Ovary (tissue), 3 donors: Measurements from ENCODE around the gene MKNK2.

Experiments
- POLR2A ChIP-seq: fragments of 450-650 bp; IDR thresholded peaks from one replicate; pipeline ENCODE4 v1.6.1; 2017; ENCODE audit warnings: antibody characterized with exemption, mild to moderate bottlenecking, moderate library complexity
- TF ChIP-seq, protein P1 (sequence below), 3 donors: fragments of 450-650 bp in 2 of 3; fragments of 200-600 bp in 1 of 3; IDR thresholded peaks; one replicate each; pipeline versions ENCODE4 v1.5.1 to v1.8.0; 2016 to 2022; ENCODE audit warnings: antibody characterized with exemption in 3 of 3, mild to moderate bottlenecking in 1 of 3
- donor health status: DM: no; HTN: no; CAD: no.

DNA sequence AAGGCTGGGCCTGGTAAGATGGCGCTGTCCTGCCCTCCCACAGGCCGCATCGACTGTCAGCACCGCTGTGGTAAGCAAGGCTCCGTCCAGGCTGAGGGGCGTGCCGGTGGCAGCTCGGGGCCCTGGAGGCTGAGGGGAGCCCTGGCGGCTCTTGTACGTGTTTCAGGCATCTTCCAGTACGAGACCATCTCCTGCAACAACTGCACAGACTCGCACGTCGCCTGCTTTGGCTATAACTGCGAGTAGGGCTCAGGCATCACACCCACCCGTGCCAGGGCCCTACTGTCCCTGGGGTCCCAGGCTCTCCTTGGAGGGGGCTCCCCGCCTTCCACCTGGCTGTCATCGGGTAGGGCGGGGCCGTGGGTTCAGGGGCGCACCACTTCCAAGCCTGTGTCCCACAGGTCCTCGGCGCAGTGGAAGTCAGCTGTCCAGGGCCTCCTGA lies 46.9 kb upstream of the MKNK2 start:
- TF ChIP-seq, protein P1, sequence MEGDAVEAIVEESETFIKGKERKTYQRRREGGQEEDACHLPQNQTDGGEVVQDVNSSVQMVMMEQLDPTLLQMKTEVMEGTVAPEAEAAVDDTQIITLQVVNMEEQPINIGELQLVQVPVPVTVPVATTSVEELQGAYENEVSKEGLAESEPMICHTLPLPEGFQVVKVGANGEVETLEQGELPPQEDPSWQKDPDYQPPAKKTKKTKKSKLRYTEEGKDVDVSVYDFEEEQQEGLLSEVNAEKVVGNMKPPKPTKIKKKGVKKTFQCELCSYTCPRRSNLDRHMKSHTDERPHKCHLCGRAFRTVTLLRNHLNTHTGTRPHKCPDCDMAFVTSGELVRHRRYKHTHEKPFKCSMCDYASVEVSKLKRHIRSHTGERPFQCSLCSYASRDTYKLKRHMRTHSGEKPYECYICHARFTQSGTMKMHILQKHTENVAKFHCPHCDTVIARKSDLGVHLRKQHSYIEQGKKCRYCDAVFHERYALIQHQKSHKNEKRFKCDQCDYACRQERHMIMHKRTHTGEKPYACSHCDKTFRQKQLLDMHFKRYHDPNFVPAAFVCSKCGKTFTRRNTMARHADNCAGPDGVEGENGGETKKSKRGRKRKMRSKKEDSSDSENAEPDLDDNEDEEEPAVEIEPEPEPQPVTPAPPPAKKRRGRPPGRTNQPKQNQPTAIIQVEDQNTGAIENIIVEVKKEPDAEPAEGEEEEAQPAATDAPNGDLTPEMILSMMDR (IDR thresholded peaks at IDR 0.05) = no peak
- no peak for TF ChIP-seq POLR2A
